MCF 10A (cell line): Measurements from ENCODE around the gene DLK1. TPM values are rescaled to one million over a fixed set of nuclear protein-coding genes. Genes with fewer than 3 reads are reported as not detected.

Experiments
- BruUV-seq: library from RNA; stranded (reverse); fragments of 400-500 nt; replicated peaks from 2 replicates; lab custom pipeline; 2021; lab: Mats Ljungman, UMichigan
- CTCF ChIA-PET: fragments of 300-600 bp; sonication (Branson Sonifier 250); formaldehyde crosslinking; extraction: SDS; loops from one replicate; lab custom pipeline; 2021; ENCODE audit warnings: antibody characterized with exemption, inconsistent platforms; lab: Yijun Ruan, JAX
- POLR2A ChIA-PET: fragments of 300-600, 350-650 bp; sonication (Branson Sonifier 250); formaldehyde crosslinking; extraction: SDS; loops from one replicate; lab custom pipeline; 2020; ENCODE audit warnings: antibody characterized with exemption, inconsistent platforms; lab: Yijun Ruan, JAX
- DNase-seq: peaks from one replicate; pipeline ENCODE4 v3.0.0-alpha.2; 2018; ENCODE audit not compliant: unreplicated experiment
- H3K27ac Mint-ChIP-seq: one replicate; pipeline ENCODE4 v1.8.0; 2022; ENCODE audit warnings: mild to moderate bottlenecking, low read depth, mixed read lengths; ENCODE audit not compliant: unreplicated experiment
- H3K27me3 Mint-ChIP-seq: one replicate; pipeline ENCODE4 v1.8.0; 2022; ENCODE audit warnings: mixed read lengths; ENCODE audit not compliant: insufficient read depth, unreplicated experiment
- H3K36me3 Mint-ChIP-seq: one replicate; pipeline ENCODE4 v1.8.0; 2022; ENCODE audit warnings: mild to moderate bottlenecking, moderate library complexity, mixed read lengths; ENCODE audit not compliant: insufficient read depth, unreplicated experiment
- H3K4me1 Mint-ChIP-seq: one replicate; pipeline ENCODE4 v1.8.0; 2022; ENCODE audit warnings: mixed read lengths; ENCODE audit not compliant: insufficient read depth, unreplicated experiment
- H3K4me3 Mint-ChIP-seq: one replicate; pipeline ENCODE4 v1.8.0; 2022; ENCODE audit warnings: mild to moderate bottlenecking, moderate library complexity, mixed read lengths; ENCODE audit not compliant: unreplicated experiment
- H3K9me3 Mint-ChIP-seq: one replicate; pipeline ENCODE4 v1.8.0; 2022; ENCODE audit warnings: mixed read lengths; ENCODE audit not compliant: unreplicated experiment
- CTCF ChIP-seq: fragments of 200-600 bp; IDR thresholded peaks from one replicate; pipeline ENCODE4 v1.8.0; 2022; ENCODE audit warnings: antibody characterized with exemption, mild to moderate bottlenecking; ENCODE audit not compliant: unreplicated experiment
- intact Hi-C: fragments of 100-400 bp; cut with micrococcal nuclease; formaldehyde crosslinking; loops from 2 replicates; pipeline ENCODE4 v1.14.1; 2022
- total RNA-seq: library from RNA; stranded (reverse); gene quantifications from 2 replicates; pipeline ENCODE4 v1.2.3, GENCODE V29; 2022

Gene DLK1
- total RNA-seq, 1 experiment from 2014 or later, result not detected

GRCh38 chr14:100679153-100679552 lies 47.5 kb upstream of the DLK1 start:
- DNase-seq, result no peak
- H3K36me3 Mint-ChIP-seq, result no peaks in the 10 kb centered on the region
- intact Hi-C loops, result no loop called here
- peaks cover 12% of the 10 kb centered on the region for H3K4me1 Mint-ChIP-seq
- H3K4me3 Mint-ChIP-seq, result no peak overlapping the region
- no peak overlapping the region for H3K27ac Mint-ChIP-seq
- H3K27me3 Mint-ChIP-seq, result no peaks in the 10 kb centered on the region
- no peaks in the 10 kb centered on the region for H3K9me3 Mint-ChIP-seq
- no peak for TF ChIP-seq CTCF
- ChIA-PET CTCF (no interaction called here), POLR2A (no interaction called here)
- no TSS peak for BruUV-seq

- DNase-seq, result no peak
- intact Hi-C loops, result no loop called here
- Mint-ChIP-seq H3K4me3 (no peak overlapping the region), H3K27ac (no peak overlapping the region), H3K36me3 (no peaks in the 10 kb centered on the region), H3K27me3 (no peaks in the 10 kb centered on the region), H3K9me3 (no peaks in the 10 kb centered on the region), H3K4me1 (peaks cover 12% of the 10 kb centered on the region)
- no TSS peak for BruUV-seq
- no peak for TF ChIP-seq CTCF
- ChIA-PET POLR2A (interaction anchor here (0.6 kb wide), 1 partner anchor 34 kb away, joined by 3 read pairs; no protein-coding TSS in a partner anchor), CTCF (interaction anchor here (0.6 to 1.0 kb wide), 2 partner anchors 77 to 294 kb away, joined by 3 read pairs; no protein-coding TSS in a partner anchor)
These were observed 46.8 kb upstream of the DLK1 start for GRCh38 chr14:100679707-100680438.

DNA sequence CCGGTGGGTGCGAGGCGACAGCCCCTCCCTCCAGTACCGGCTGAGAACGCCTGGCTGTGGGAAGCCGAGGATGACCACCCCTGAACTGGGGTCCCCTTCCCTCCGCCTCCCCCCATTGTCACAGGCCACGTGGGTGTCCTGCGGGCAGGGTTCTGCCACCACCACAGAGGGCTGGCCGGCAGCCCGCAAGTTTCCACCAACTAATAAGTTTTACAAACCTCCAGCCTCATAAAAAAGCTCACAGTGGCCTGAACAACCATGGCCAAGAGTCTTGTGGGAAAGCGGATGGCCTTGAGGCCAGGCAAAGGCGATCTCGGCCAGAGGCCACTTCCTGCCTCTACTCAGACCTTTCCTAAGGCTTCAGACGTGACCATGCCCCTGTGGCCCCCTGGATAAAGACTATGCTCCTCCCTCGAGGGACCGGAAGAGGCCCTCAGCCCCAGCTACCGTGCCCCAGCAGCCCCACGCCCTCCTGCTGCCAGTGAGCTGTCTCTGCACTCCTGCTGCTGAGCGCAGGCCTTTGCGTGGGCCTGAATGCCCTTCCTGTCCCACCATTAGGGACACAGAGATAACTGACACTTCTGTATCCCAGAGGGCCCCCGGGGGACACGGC lies 46.1 kb upstream of the DLK1 start:
- Mint-ChIP-seq H3K36me3 (no peaks in the 10 kb centered on the region), H3K4me1 (peaks cover 12% of the 10 kb centered on the region), H3K4me3 (no peak overlapping the region), H3K9me3 (no peaks in the 10 kb centered on the region), H3K27ac (no peak overlapping the region), H3K27me3 (no peaks in the 10 kb centered on the region)
- no peak for DNase-seq
- ChIA-PET CTCF (interaction anchor here (0.6 to 1.0 kb wide), 2 partner anchors 78 to 295 kb away, joined by 3 read pairs; no protein-coding TSS in a partner anchor), POLR2A (no interaction called here)
- BruUV-seq, result no TSS peak
- no peak for TF ChIP-seq CTCF
- intact Hi-C loops, result no loop called here

DNA sequence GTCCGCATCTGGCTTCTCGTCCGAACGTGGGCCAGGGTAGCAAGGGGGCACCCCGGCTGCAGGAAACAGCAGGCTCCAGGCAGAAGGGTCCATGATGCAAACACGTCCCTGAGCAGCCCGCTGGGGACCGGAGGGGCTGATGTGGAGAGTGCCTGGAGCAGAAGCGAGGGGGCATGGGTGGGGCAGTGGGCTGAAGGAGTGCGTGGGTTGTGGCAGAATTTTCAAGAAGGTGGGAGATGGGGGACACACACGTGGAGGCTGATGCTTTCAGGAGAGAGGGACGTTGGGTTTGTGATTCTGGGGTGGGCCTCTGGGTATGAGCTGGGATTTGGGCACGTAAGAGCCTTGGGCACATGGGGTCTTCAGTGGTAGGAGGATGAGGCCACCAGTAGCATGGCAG lies 45.6 kb upstream of the DLK1 start:
- DNase-seq, result no peak
- Mint-ChIP-seq H3K9me3 (no peaks in the 10 kb centered on the region), H3K4me3 (no peak overlapping the region), H3K36me3 (no peaks in the 10 kb centered on the region), H3K27ac (no peak overlapping the region), H3K4me1 (peaks cover 8% of the 10 kb centered on the region), H3K27me3 (no peaks in the 10 kb centered on the region)
- BruUV-seq, result no TSS peak
- ChIA-PET CTCF (interaction anchor here (1.0 kb wide), 1 partner anchor 295 kb away, joined by 3 read pairs; no protein-coding TSS in a partner anchor), POLR2A (no interaction called here)
- no peak for TF ChIP-seq CTCF
- intact Hi-C loops, result no loop called here
